DLD1 (cell line): ENCODE data around the gene MTA1.

ENCODE experiments used
- in situ Hi-C: cut with HindIII; loops from 2 replicates; pipeline ENCODE4 v1.10.0; 2017; ENCODE audit warnings: low sequenced_read_pairs

Gene MTA1

GRCh38 chr14:105386581-105387529, 32.8 kb upstream of the MTA1 start:
- in situ Hi-C loops = no loop called here

DNA sequence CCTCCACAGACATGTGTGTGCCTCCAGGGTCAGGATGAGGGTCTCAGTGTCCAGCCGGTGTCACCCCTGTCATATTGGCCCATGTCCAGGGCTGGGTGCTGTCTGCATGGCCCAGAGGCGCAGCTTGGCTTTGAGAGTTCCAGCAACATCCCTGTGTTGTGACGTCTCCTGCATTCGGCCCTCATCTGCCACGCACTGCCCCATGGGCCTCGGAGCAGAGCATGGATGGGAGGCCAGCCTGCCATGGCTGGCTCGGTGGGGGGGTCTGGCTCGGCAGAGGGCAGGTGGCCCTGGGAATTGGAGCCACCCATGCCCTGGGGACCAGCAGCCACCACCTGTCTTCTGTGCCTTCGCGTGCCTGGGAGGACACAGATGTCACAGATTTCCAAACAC, 32.1 kb upstream of the MTA1 start:
- in situ Hi-C loops = no loop called here

- in situ Hi-C loops = no loop called here
These were observed 31.3 kb upstream of the MTA1 start for GRCh38 chr14:105388110-105388951.

DNA sequence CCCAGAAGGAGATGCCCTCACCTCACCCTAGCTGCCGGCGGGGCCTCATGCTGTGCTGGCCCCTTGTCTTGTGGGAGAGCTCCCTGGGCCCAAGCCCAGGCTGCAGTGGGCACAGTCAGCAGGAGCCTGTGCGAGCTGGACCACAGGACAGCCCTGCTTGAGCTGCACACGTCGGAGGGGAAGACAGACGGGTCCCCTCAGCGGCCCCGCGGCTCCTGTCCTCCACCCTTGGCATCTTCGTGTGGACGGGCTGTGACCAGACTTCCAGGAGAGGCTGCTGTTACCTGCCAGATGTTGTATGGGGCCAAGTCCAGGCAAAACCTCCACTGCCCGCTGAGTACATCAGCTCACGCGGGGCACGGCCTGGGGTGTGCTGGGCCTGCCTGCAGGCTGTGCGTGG, 30.7 kb upstream of the MTA1 start:
- in situ Hi-C loops = no loop called here

DNA sequence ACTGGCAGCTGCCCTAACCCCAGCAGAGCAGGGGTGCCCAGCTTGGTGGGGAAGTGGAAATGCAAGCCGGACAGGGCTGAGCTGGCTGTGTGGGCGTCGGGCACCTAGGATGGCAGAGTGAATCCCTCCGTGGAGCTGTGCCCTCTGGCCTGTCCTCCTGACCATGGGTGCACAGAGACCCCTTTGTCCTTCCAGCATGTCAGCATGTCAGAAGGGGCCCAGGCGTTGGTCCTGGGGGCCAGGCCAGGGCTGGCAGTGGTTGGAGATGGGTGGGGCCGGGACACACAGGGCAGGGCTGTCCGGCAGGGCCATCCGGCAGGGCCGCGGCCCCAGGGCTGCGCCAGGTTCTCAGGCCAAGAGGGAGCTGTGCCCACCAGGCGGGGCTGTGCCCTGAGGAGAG, 30.1 kb upstream of the MTA1 start:
- in situ Hi-C loops = no loop called here

DNA sequence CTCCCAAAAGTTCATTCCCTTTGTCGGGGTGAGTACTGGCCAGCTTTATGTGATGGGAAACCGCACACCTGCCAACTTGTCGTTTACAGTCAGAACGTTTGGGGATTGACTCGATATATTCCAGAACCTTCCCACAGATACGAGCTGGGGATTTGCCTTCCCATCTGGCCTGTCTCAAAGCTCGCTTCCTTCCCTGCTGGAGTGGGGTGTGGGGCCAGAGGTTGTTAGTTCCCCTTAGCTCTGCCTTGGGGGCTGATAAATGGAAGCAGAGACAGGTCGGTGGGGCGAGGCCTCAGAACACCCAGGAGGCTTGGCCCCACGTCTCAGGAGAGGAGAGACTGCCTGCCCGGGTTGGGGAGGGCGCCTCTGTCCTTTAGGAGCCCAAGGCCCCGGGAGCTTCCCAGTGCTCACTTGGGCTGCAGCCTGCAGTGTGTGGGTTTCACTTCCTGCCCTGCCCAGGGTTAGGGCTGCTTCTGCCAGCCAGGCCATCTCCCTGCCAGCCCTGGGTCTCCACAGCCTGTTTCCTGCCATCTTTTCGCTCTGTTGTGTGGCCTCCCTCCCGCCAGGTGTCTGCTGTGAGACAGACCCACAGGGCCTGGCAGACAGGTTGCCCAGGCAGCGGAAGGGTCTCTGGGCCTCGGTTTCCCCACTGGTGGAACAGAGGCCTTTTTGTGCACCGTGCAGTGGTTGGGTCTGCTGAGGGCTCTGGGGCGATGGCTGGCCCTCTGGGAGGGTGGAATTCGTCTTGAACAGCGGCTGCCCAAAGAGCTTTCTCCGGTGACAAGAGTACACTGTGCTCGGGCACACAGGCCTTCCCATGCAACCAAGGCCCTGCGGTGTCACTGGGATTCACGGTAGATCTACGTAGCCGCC, 29.4 kb upstream of the MTA1 start:
- in situ Hi-C loops = no loop called here

GRCh38 chr14:105390849-105391500, 28.7 kb upstream of the MTA1 start:
- in situ Hi-C loops = no loop called here

DNA sequence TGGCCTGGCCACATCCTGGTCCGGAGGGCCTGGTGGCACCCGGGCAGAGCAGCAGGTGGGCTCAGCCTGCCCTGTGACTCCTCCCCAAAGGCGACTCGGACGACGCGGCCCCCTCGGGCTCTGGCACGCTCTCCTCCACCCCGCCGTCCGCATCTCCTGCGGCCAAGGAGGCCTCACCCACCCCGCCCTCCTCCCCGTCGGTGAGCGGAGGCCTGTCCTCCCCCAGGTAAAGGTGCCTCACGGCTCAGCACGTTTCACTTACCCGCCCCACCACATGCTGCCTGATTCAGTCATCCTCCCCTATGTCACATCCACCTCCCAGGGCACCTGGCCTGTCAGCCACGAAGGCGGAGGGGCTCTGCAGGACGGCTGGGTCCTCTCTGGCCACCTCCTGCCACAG, 28.1 kb upstream of the MTA1 start:
- in situ Hi-C loops = no loop called here

DNA sequence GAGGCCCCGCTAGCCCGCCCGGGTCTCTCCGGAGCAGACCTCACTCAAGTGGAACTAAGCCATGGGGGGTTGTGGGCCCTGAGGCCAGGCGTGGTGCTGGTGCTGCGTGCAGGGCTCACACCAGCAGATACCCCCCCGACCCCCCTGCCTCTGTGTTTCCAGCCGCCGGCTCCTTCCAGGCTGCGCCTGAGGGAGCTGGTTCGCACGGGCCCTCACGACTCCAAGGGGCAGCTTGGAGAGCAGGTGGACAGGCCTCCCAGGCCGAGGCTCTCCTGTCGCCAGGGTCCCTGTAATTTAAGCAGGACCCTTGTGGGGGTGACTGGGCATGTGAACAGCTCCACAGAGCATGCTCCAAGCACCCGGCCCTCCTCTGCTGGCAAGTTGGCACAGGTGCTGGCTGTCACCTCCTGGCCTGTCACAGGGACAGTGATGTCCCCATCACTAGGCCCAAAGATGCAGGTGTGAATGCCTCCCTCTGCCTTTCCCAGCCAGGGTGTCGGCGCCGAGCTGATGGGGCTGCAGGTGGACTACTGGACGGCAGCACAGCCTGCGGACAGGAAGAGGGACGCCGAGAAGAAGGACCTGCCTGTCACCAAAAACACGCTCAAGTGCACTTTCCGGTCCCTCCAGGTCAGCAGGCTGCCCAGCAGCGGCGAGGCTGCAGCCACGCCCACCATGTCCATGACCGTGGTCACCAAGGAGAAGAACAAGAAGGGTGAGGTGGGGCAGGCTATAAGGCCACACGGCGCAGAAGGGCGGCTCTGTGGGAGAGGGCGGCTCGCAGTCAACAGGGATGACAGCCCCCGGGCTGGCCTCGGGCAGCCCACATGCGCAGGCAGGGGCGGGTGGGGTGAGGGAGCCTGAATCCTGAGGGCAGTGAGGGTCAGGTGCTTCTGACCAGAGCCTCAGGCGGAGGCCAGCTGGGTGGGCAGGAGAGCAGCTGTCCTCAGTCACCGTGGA, 27.2 kb upstream of the MTA1 start:
- in situ Hi-C loops = no loop called here

DNA sequence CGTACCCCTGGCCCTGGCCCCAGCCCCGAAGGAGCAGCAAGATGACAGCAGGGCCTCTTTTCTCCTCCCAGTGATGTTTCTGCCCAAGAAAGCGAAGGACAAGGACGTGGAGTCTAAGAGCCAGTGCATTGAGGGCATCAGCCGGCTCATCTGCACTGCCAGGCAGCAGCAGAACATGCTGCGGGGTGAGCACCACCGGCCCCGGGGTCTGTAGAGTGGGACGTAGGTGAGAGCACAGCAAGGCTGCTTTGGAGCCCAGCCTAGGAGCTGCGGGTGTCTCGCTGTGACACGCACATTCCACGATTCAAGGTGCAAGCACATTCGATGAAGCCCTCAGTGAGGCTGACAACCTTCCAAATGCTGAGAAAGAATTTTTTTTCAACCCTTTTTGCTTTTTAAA, 26.5 kb upstream of the MTA1 start:
- in situ Hi-C loops = no loop called here

DNA sequence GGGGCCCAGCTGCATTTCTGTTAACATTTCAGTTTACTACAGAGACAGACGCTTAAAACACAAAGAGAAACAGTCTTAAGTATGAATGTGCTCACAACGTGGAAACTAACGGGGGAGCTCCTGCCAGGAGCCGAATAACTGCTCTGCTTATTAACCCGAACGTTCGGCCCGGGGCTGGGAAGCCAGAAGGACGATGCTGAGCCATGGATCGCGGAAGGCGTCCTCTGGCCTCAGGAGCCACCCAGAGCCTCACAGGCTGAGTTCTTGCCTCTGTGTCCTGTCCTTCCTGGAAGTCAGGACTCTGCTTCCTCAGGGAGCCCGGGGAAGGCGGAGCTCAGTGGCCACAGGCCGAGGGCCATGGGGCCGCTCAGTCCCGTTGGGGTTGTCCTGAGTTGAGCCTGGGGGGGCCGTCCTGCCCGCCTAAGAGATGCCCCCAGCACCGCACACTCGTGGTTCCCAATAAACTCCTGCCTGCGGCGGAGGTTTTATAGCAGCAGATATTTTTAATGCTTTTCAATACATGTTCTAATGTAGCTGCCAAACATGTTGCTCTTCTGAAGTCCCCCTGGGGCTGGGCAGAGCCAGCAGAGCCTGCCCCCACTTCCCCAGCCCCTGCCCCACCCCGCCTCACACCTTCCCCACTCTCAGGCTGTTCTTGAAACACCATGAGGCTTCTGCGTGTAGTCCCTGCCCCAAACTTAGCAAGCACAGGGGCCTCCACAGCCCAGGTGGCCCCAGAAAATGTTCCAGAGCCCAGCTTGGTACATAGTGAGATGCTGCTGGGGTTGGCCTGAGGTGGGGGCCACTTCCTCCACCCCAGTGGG, 24.7 kb upstream of the MTA1 start:
- in situ Hi-C loops = no loop called here

DNA sequence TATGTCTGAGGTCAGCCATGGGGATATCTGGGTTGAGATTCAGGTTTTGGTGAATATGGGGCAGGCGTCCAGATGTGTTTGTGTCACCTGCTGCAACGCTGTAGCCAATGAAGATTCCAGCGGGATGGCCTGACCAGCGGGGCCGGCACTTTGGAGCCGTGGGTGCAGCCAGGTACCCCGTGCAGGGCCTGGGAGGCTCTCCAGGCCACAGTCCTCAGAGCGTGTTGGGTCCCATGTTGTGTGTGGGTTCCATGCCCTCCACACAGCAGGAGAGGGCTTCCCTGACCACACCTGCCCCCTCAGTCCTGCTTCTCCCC, 24.1 kb upstream of the MTA1 start:
- in situ Hi-C loops = no loop called here

DNA sequence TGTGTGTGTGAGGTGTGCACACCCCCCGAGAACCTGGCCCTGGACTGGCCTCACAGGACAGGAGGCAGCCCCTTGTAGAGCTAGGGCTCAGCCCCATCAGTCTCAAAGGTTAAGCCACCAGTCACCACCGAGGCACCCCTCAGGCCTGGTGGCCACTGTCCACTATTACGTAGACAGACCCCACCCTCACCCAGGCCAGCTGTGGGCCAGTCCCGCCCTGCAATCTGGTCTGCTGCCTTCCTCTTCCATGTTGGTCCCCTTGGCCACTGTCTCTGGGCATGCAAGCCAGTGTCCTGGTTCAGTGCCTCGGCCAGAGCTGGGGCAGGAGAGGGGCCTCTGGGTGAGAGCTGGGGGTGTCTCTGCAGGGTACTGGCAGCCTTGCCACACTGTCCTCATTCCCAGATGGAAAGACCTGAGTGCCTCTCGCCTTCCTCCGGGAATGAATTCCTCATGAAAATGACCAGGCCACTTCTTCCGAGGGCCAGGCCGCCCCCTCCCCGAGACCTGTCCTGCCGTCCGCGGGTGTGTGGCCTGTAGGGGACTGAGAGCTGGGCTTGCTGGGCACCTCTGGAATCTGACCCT, 22.2 kb upstream of the MTA1 start:
- in situ Hi-C loops = no loop called here

- in situ Hi-C loops = no loop called here
These were observed 21.4 kb upstream of the MTA1 start, which contains the start of gene TEX22 for GRCh38 chr14:105398044-105398725. TSS of gene TEX22 (plus strand) at chr14:105398538. CDS start at chr14:105399341, 803 bp downstream.

DNA sequence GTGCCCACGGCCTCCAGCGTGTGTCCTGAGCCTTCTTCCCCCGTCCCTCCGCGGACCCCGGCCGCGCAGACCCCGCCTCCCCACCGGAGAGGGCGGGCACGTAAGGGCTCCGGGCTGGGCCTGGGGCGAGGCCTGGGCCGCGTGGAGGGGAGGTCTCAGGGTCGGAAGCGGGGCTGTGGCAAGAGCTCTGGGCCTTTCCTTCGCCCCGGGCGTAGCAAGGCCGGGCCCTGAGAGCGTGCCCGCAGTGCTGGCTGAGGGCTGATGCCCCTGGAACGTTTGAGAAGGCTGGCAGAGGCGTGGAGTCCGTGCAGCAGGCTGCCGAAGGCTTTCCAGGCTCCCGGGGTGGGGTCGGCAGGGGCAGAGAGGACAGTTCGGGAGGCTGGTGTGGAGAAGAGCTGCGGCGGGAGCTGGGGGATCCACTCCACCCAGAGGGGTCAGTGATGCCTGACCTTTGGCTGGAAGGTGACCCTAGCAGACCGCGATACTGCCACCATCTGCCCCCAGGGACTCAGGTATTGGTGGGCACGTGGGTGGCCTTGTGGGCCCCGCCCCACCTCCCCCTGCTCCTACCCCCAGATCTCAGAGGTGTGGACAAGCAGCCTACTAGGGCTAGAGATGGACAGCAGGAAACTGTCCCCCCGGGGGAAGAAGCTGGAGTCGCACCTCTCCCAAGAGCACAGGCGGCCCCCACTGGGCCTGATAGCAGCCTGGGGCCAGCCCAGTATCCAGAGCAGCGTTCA, 20.7 kb upstream of the MTA1 start:
- in situ Hi-C loops = no loop called here

GRCh38 chr14:105399466-105399775, 20.2 kb upstream of the MTA1 start:
- in situ Hi-C loops = no loop called here

- in situ Hi-C loops = no loop called here
These were observed 19.6 kb upstream of the MTA1 start for GRCh38 chr14:105400016-105400415.
